Body of pancreas (tissue), 4 donors: ENCODE data around the gene AQP2. TPM values are rescaled to one million over a fixed set of nuclear protein-coding genes. Genes with fewer than 3 reads are reported as not detected.

Experiments used
- ATAC-seq: fragments of 150-250 bp; one replicate; pipeline ENCODE4 v1.9.1; 2016
- DNase-seq, 4 donors: peaks; one replicate each; pipeline ENCODE4 v3.0.0-alpha.2; 2019
- H3K27ac ChIP-seq, 4 donors: fragments of 200-600 bp; sonication (generic); 1 replicate in 3 of 4; 2 replicates in 1 of 4; pipeline versions ENCODE4 v1.5.1 to v1.6.1; 2016 to 2019; ENCODE audit warnings: mild to moderate bottlenecking in 1 of 4, mixed read lengths in 1 of 4, moderate library complexity in 1 of 4
- H3K27me3 ChIP-seq, 2 donors: fragments of 200-600 bp; sonication (generic); one replicate each; pipeline ENCODE4 v1.6.0; 2016; ENCODE audit warnings: mild to moderate bottlenecking in 1 of 2
- H3K36me3 ChIP-seq, 2 donors: fragments of 200-600 bp; sonication (generic); replicated peaks in 1 of 2; 2 replicates each; pipeline ENCODE4 v1.5.1; 2016; ENCODE audit warnings: low read depth in 2 of 2; ENCODE audit not compliant: insufficient read depth in 1 of 2
- H3K4me1 ChIP-seq: fragments of 200-600 bp; sonication (generic); one replicate; pipeline ENCODE4 v1.6.0; 2016
- H3K4me3 ChIP-seq, 2 donors: fragments of 200-600 bp; sonication (generic); 1 replicate in 1 of 2; 2 replicates in 1 of 2; pipeline ENCODE4 v1.5.1; 2016 to 2019
- H3K9me3 ChIP-seq, 3 donors: fragments of 200-600 bp; sonication (generic); 1 replicate in 2 of 3; 2 replicates in 1 of 3; pipeline ENCODE4 v1.5.1; 2016
- CTCF ChIP-seq, 7 experiments: fragments of 450-650 bp in 4 of 7; fragments of 200-600 bp in 3 of 7; sonication (generic) in 3 of 7; IDR thresholded peaks; one replicate each; pipeline ENCODE4 v1.5.1; 2016 to 2019; ENCODE audit warnings: antibody characterized with exemption in 7 of 7
- POLR2A ChIP-seq, 3 donors: fragments of 450-650 bp; IDR thresholded peaks; one replicate each; pipeline ENCODE4 v1.6.1; 2016; ENCODE audit warnings: antibody characterized with exemption in 3 of 3, mild to moderate bottlenecking in 2 of 3
- WGBS, 2 donors: methylation state at CpG; one replicate each; pipeline ENCODE4 v1.1.5; 2017; 5-methylcytosine and 5-hydroxymethylcytosine counted together
- intact Hi-C: fragments of 100-400 bp; cut with DNase I; formaldehyde crosslinking; loops from one replicate; pipeline ENCODE4 v1.15.1; 2023
- total RNA-seq, 2 donors: library from RNA; depleted of rRNA; stranded (reverse); fragments of >200 nt; gene quantifications; one replicate each; pipeline ENCODE4 v1.1.0, GENCODE V29; 2016

AQP2 gene
- total RNA-seq, 2 donors from 2014 or later: not detected

GRCh38 chr12:49980501-49981349, 30.2 kb downstream of the AQP2 start:
- Histone ChIP-seq H3K27ac (peak overlapping the region in 1 of 4 donors; percentile 15), H3K4me3 (no peak overlapping the region), H3K4me1 (peaks cover 5% of the 10 kb centered on the region)

DNA sequence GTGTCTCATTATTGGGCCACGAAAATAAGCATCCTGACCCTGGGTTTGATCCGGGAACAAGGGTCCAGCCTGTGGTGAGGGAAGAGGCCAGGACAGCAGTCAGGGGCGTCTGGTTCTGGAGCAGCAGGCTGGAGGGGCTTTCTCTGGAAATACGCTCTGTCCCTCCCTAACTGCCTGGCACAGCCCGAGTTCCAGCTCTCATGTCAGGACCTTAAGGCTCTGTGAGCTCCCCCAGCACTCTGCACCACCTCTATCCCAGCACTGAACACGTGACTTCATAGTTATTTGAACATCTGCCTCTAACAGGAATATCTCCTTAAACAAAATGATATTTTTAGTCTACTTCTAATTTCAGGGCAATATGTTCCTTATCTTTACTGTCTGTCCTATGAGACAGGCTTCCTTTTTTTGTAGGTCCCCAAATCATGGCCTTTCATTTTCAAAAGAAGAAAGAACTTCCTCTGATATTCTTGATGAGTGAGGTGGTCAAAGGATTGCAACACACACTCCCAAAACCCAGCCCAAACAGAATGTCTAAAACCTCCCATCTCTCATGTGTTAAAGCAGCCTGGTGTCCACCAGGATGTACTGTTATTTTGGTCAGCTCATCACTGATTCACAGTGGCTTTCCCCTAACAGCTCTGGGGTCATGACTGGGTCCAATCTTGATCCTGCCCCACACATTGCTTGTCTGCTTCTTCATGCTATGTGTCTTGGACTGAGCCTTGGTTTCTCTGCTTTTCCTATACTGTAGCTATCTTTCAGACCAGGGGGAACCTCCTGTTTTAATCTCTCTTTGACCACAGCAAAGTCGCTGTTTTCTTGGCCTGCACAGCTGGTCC, 31.9 kb downstream of the AQP2 start:
- Histone ChIP-seq H3K4me1 (peaks cover 5% of the 10 kb centered on the region), H3K36me3 (no peaks in the 10 kb centered on the region), H3K4me3 (no peak overlapping the region), H3K27me3 (no peaks in the 10 kb centered on the region), H3K27ac (peak overlapping the region in 1 of 4 donors; percentile 11), H3K9me3 (no peaks in the 10 kb centered on the region)
- 79 to 81% methylated on average over 7 of the region's 7 CpGs for WGBS, 2 donors
- no peak for TF ChIP-seq POLR2A (IDR thresholded peaks at IDR 0.05)
- intact Hi-C loops: no loop called here
- no peak for DNase-seq
- ATAC-seq: no peak

More at GRCh38 chr12:49980501-49981349, 30.2 kb downstream of the AQP2 start:
- intact Hi-C loops: no loop called here
- DNase-seq (no peak), ATAC-seq (no peak)
- no peak for TF ChIP-seq POLR2A (IDR thresholded peaks at IDR 0.05)
- no peak for TF ChIP-seq CTCF (IDR thresholded peaks at IDR 0.05)
- WGBS, 2 donors: 76 to 79% methylated on average over 10 of the region's 10 CpGs
- Histone ChIP-seq H3K27me3 (no peaks in the 10 kb centered on the region), H3K9me3 (no peaks in the 10 kb centered on the region), H3K36me3 (no peaks in the 10 kb centered on the region)

DNA sequence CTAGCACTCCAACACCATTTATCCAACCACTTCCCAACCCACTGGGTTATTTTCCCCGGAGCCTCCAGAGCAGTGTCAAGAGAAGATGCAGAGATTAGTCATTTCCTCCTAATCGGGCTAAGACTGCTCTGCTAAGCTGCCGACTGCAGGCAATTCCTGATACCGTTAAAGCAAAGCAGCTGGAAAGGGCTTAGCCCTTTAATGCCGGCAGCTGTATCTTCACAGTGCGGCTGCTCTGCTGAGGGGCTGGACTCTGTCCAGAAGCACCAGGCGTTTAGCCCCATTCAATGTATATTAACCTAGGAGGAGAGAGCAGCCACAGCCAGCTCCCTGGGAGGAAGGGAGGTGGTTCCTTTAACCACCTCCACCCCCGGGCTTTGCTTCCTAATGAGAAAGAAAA, 33.4 kb downstream of the AQP2 start:
- peaks cover 3% of the 10 kb centered on the region for H3K4me1 ChIP-seq
- ATAC-seq: peak; percentile 22
- H3K36me3 ChIP-seq: no peaks in the 10 kb centered on the region
- 9 to 24% methylated on average over 8 of the region's 8 CpGs for WGBS, 2 donors
- H3K27me3 ChIP-seq: no peaks in the 10 kb centered on the region
- intact Hi-C loops: no loop called here
- no peaks in the 10 kb centered on the region for H3K9me3 ChIP-seq
- TF ChIP-seq CTCF (IDR thresholded peaks at IDR 0.05): no peak
- no peak for TF ChIP-seq POLR2A (IDR thresholded peaks at IDR 0.05)
- DNase-seq: no peak
- H3K4me3 ChIP-seq: no peak overlapping the region
- no peak overlapping the region for H3K27ac ChIP-seq

DNA sequence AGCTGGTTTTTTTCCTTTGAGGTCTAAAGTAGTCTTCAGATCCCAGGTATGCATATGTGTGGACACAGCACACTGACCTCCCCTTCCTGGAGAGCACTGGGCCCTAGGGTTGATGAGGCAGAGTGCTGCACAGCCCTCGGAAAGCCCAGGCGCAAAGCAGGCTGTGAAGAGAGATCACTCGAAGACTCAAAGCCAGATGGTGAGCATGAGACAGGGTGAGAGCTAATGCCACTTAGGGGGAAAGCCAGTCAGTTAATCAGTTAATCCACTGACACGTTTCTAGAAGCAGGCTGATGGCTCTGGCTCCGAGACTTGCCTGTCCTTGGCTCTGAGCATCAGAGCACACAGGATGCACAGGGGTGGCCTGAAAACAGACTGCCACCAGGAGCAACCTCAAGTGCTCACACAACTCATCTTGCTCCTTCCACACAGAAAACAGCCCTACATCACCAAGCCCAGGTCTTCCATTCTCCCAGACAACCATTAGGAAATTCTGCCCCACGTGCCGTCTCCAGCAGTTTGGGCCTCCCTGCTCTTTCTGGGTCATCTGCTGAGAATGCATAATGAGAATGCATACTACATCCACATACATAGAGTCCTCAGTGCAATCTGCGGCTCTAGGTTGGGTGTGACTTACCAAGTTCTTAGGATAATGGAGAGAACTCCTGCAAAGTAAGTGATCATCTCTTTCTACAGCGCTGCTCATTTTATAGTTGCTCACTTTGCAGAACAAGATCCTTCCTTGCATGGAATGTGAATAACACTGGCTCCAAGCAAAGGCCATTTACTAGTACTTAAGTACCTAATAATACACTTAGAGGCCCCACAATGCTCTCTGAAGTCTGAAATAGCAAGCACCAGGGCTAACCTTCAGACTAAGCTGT, 34.2 kb downstream of the AQP2 start:
- H3K9me3 ChIP-seq: no peaks in the 10 kb centered on the region
- no peak overlapping the region for H3K4me3 ChIP-seq
- H3K4me1 ChIP-seq: no peaks in the 10 kb centered on the region
- DNase-seq: no peak
- intact Hi-C loops: no loop called here
- ATAC-seq: peak; percentile 21
- no peaks in the 10 kb centered on the region for H3K36me3 ChIP-seq
- H3K27me3 ChIP-seq: no peaks in the 10 kb centered on the region
- WGBS, 2 donors: 84 to 88% methylated on average over 9 of the region's 9 CpGs
- no peak overlapping the region for H3K27ac ChIP-seq
- TF ChIP-seq POLR2A (IDR thresholded peaks at IDR 0.05): no peak
- TF ChIP-seq CTCF (IDR thresholded peaks at IDR 0.05): no peak
